Measurements from ENCODE around the gene MAPT.
"Not testable (repeated sequence)": the region's sequence is repeated elsewhere in the genome, so short reads cannot be mapped to it uniquely, and the experiment has no call there.

Gene MAPT

DNA sequence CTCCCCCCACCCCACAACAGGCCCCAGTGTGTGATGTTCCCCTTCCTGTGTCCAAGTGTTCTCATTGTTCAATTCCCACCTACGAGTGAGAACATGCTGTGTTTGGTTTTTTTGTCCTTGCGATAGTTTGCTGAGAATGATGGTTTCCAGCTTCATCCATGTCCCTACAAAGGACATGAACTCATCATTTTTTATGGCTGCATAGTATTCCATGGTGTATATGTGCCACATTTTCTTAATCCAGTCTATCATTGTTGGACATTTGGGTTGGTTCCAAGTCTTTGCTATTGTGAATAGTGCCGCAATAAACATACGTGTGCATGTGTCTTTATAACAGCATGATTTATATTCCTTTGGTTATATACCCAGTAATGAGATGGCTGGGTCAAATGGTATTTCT is 62.4 kb downstream of the MAPT start:
- not testable (repeated sequence) for DNase-seq

DNA sequence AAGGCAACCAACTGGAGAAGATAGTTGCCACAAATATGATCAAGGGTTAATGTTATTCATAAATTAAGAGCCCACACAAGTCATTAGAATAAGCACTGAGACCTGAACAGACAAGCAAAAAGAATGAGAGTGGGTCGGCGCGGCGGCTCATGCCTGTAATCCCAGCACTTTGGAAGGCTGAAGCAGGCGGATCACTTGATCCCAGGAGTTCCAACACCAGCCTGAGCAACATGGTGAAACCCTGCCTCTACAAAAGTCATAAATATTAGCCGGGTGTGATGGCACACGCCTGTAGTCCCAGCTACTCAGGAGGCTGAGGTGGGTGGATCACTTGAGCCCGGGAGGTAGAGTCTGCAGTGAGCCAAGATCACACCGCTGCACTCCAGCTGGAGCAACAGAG is 64.0 kb downstream of the MAPT start:
- no peak for DNase-seq

DNA sequence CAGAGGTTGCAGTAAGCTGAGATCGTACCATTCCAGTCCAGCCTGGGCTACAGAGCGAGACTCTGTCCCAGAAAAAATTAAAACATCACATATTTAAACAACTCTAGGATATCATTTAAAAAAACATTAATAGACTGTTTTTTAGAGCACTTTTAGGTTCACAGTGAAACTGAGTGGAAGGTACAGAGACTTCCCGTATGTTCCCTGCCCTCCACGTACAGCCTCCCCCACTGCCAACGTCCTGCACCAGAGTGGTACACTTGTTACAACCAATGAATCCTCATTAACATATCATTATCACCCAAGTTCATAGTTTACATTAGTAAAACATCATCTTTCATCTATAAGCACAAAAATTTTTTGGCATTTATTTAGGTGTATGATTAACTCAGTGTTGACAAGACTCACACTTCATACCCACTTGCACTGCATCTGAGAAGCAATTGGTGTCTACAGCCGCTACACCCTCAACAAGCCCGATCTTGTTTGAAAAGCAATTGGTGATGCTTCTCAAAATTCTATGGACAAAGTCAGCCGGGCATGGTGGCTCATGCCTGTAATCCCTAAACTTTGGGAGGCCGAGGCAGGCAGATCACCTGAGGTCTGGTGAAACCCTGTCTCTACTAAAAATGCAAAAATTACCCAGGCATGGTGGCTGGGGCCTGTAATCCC is 64.8 kb downstream of the MAPT start:
- DNase-seq, result no peak

DNA sequence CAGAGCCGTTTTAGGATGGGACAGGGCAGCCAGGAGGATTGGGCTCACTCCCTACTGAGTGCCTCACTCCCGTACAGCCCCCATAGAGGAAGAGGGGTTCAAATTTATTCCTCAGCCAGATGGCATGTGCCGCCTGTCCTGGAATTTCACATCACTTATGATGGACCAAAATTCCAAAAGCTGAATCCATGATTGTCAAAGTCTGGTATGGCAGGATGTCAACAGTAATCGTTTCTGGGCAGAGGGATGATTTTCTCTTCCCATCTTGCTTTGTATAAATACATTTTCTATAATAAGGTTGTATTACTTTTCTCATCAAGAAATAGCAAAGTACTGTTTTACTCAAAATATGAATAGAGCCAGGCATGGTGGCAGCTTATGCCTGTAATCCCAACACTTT is 66.0 kb downstream of the MAPT start:
- DNase-seq, result no peak

DNA sequence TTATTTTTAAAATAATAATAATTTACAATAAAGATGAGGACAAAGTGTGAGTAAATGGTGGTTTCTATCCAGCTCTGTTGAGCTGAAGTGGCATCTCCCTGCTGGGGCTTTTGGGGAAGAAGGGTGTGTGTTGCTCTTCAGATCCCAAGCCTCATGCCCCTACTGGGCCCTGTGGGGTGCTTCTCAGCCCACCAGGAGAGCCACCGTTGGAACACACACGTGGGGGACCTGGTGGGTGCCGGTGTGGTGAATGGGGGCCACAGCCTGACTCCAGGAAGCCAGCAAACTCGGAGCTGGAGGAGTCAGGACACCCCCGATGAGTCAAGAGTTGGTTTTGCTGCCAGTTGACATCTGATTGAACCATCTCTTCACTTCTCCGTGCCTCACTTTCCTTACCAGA is 66.9 kb downstream of the MAPT start:
- DNase-seq, result no peak

DNA sequence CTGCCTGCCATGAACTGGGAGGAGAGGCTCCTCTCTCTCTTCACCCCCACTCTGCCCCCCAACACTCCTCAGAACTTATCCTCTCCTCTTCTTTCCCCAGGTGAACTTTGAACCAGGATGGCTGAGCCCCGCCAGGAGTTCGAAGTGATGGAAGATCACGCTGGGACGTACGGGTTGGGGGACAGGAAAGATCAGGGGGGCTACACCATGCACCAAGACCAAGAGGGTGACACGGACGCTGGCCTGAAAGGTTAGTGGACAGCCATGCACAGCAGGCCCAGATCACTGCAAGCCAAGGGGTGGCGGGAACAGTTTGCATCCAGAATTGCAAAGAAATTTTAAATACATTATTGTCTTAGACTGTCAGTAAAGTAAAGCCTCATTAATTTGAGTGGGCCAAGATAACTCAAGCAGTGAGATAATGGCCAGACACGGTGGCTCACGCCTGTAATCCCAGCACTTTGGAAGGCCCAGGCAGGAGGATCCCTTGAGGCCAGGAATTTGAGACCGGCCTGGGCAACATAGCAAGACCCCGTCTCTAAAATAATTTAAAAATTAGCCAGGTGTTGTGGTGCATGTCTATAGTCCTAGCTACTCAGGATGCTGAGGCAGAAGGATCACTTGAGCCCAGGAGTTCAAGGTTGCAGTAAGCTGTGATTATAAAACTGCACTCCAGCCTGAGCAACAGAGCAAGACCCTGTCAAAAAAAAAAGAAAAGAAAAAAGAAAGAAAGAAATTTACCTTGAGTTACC is 68.0 kb downstream of the MAPT start:
- DNase-seq, result no peak

DNA sequence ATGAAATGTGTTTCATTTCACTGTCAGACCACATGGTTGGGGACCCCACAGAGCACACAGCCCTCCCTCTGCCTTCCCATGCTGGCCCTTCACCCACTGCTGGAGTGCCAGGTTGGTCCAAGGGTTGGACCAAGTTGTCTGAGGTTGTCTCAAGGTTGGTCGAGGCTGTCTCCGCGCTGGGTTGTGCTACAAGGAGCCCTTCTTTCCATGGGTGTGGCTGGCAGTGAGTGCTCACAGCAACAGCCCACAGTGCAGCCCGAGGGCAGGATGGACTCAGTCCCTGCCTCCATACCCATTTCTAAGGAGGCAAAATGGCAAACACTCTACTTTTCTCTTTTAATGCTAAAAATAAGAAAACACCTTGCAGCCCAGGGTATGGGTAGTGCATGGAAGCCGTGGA is 68.9 kb downstream of the MAPT start:
- DNase-seq, result no peak

DNA sequence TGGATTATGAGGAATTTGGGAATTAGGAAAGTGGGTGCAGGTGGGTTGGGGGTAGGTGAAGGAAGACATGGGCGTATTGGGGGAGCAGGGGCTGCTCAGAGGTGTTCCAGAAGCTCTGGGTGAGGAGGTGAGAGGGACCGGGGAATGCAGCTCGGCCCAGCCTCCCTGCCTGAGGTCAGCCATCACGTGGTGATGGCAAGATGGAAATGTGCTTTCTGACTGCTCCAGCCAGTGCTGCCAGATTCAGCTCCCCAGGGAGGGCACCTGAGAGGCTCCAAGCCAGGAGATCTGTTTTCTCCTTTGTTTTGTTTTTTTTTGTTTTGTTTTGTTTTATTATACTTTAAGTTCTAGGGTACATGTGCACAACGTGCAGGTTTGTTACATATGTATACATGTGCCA is 69.5 kb downstream of the MAPT start:
- no peak for DNase-seq

DNA sequence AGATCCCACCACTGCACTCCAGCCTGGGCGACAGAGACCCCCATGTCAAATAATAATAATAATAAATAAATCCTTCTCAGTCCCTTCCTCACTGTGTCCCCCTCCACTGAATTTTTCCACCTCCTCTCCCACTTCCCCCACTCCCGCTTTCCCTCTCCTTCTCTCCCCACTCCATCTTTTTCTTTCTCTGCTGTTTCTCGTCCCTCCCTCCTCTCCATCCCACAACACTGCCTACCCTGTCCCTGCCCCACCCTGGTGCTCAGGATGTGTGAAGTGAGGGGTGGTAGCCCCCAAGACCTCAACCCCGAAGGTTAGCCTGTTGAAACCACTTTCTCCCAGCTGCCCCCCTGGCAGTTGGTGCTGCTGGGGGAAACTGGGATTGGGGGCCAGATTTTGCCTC is 70.3 kb downstream of the MAPT start:
- no peak for DNase-seq

DNA sequence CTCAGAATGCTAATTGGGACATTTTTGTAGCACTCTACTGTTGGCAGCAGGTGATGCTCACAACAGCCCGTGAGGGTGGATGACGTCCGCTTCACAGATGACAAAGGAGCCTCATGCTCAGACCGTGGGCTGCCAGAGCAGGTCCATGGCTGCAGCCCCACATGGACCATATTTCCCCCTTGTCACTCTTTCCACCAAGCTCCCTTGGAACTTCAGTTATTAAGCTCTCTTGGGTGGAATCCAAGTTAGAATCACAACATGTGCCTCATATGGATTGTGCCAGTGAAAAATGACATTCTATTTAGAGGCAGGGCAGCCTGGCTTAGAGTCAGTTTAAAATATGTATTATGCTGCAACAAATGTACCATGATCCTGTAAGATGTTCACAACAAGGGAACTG is 71.5 kb downstream of the MAPT start:
- DNase-seq, result no peak

DNA sequence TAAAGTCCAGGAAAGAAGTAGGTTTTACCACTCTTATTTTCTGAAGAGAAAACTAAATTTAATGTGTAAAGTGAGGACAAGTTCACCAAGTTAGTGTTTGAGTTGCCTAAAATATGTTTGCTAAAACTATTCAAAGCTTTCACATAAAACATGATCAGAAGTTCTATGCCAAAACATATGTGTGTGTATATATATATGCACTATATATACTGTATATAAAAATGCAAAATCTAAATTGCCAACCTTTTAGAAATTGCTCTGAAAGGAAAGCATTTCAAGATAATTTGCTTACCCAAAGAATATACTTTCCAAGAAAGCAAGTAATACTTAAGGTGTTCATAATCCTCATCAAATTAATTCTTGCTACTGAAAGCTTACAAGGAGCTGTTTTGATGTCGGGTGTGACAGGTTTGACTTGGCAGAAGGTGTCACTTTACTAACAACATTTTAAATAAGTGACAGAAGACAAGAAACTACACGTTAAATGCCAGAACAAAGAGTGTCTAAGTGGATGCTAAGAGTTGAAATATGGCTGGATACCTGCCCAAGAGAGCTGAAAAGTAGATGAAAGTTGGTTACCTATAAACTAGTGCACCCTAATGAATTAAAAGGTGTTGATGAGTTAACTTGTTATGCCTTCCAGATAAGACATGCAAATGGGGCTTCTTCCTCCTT is 72.4 kb downstream of the MAPT start:
- DNase-seq, result no peak

DNA sequence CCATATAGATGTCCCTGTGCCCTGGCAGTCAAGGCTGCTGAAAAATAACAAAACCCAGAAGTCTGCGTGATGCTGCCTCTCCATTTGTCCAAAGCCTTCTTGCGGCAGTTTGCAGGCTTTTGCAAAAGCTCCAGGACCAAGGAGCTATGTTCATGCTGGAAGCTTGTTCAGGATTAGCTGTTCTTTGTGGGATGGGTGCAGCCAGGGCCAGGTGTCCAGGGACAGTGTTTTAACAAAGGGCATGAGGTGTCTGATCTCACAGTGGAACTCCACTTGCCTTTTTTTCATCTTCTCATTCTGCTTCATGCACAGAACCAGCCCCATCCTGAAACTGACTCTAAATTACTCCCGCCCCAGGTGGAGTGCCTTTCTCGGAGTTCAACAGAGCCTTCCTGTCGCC is 73.0 kb downstream of the MAPT start:
- no peak for DNase-seq

DNA sequence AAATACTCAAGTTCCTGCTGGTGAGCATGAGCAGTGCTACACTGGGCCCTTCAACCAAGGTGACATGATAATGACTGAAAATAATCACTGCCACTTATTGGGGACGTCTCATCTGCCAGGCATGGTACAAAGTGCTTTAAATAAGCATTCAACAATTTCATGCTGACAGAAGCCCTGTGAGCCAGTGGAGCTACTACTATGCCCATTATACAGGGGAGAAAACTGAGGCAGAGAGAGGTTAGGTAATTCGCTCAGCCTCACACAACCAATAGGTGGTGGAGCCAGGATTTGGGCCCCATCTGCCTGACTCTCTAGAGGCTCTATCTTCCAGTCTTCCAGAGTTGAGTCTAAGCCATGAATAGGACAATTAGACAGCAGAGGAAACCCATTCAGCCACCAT is 74.4 kb downstream of the MAPT start:
- DNase-seq, result no peak

DNA sequence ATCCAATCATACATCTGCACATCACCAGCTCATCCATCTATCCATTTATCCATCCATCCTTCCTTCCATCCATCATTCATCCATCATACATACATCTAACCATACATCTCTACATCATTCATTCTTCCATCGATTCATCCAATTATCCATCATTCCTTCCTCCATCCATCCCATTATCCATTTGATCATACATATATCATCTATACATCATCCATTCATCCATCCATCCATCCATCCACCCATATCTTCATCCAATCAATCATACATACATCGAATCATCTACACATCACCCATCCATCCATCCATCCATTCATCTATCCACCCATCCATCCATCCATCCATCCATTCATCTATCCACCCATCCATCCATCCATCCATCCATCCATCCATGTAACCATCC is 75.4 kb downstream of the MAPT start:
- DNase-seq, result no peak

DNA sequence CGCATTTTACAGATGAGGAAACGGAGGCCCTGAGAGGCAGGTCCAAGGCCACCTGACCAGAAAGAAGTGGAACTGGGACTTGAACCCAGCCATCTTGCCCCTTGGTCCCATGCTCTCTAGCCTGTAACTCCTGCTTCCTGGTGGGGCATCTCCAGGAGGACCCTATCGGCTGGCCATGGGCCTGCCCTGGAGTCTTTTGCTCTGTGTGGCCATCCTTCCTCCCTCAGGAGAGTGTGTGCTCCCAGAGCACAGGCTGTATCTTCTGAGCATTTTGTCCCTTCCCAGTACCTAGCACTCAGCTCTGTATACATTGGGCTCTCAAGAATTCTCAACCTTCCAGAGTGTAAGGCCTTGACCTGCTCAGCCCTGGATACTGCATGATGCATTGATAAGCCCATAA is 76.3 kb downstream of the MAPT start:
- no peak for DNase-seq

DNA sequence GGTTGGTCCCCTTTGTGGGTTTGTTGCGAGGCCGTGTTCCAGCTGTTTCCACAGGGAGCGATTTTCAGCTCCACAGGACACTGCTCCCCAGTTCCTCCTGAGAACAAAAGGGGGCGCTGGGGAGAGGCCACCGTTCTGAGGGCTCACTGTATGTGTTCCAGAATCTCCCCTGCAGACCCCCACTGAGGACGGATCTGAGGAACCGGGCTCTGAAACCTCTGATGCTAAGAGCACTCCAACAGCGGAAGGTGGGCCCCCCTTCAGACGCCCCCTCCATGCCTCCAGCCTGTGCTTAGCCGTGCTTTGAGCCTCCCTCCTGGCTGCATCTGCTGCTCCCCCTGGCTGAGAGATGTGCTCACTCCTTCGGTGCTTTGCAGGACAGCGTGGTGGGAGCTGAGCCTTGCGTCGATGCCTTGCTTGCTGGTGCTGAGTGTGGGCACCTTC is 77.4 kb downstream of the MAPT start:
- no peak for DNase-seq

DNA sequence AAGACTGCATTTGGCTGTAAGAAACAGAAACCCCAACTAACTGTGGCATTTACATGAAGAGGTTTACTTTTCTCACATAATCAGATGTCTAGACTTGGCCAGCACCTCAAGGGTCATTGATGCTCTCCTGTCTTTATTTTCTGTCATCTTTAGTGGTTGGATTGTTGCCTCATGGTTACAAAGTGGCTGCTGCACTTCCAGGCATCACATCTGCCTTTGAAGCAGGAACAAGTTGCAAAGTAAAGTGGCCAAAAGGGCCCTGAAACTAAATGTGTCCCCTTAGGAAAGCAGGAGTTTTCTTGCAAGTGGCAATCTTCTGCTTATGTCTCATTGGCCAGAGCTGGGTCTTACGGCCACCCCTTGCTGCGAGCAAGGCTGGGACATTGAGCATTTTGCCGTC is 78.2 kb downstream of the MAPT start:
- DNase-seq, result no peak

DNA sequence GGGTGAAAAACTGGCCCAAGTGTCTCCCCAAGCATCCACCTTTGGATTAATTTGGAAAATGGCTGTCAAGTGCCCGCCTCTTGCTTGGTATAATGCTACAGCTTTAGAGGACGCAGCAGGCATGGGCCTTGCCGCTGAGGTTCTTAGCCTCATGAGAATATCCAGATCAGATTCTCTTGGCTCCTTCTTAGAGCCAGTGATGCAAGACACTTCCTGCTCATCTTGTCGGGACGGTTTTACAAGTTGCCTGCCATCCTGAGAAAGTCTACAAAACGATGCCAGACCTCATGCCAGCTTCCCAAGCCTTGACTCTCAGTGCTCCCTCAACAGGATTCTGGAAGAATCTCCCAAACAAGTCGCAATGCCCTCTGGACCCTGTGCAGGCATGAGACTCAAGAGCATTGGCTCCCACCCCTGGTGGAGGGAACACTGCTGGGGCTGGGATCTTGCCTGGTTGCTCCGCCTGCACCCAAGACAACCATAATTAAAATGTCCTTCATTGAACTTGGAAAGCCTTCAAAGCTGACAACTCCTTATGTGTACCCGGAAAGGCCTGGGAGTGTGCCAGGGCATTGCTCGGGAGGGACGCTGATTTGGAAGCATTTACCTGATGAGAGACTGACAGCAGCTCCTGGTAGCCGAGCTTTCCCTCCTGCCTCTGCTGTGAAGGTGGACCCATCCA is 78.9 kb downstream of the MAPT start:
- no peak for DNase-seq

DNA sequence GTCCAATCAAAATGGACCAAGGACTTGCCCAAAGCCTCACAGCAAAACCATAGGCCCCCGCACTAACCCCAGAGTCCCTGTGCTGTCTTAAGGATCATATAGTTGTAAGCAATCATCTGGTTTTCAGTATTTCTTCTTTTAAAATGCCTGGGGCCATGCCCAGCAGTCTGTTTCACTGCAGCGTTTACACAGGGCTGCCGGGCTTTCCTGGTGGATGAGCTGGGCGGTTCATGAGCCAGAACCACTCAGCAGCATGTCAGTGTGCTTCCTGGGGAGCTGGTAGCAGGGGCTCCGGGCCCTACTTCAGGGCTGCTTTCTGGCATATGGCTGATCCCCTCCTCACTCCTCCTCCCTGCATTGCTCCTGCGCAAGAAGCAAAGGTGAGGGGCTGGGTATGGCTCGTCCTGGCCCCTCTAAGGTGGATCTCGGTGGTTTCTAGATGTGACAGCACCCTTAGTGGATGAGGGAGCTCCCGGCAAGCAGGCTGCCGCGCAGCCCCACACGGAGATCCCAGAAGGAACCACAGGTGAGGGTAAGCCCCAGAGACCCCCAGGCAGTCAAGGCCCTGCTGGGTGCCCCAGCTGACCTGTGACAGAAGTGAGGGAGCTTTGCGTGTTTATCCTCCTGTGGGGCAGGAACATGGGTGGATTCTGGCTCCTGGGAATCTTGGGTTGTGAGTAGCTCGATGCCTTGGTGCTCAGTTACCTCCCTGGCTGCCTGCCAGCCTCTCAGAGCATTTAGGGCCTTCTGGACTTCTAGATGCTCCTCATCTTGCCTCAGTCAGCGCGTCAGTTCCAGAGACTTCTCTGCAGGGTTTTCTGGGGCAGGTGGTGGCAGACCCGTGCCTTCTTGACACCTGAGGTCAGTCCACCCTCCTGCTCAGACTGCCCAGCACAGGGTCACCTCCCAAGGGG is 79.8 kb downstream of the MAPT start:
- DNase-seq, result no peak

DNA sequence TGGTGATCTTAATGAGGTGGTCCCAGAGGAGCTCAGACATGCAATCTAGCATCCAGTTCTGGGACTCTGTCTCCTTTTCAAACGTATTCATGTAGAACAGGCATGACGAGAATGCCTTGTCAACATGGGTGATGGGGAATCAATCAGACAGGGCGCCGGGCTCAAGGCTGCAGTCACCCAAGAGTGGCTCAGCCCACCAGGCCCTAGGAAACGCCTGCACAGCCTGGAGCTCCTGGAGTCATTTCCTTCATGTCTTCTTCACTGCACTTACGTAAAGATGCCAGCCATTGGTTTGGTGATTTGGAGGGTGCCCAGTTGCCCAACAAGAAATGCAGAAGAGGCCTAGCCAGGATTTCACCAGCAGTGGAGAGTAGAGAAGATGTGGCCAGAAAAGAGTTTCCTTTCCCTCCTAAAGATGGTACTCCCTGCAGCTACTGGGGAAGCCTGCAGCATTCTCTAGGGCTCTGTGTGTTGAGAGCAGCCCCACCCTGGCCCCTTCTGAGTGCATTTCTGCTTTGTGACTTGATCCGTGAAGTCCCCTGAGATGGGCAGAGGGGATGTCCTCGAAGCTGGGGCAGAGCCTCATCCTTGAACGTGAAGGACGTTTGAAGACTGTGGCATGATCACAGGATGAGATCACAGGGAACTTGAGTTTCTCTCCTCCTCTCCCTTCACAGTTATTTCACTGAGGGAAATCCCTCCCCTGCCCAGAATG is 80.7 kb downstream of the MAPT start:
- DNase-seq, result no peak

DNA sequence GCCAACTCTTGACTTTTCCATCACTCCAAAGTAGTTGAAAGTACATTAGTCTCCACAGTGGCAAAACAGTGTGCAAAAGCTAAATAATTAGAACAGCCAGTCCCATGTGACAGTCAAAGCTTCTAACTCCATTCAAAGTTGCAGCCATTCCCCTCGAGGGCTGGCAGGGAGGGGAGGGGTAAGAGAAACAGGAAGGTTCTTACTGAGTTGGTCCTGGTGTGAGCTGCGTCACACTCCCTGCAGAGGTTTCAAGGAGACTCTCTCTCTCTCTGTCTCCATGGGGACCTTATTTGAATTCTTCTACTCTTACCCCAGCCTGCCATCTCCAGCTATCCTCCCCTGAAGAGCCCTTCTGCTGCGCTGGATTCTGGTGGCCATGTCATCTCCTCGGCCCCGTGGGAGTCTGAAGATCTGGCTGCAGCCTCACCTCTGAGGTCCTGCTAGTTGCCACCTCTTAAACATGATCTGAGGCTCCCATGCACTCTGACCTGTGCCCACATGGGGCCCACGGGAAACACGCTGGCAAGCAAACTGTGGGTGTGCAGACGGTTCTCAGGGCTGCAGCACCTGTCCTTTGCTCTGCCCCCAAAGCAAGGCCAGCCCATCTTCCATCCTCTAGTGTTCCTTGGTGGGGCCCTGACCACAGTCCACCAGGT is 81.4 kb downstream of the MAPT start:
- no peak for DNase-seq
